ENCODE measurements around the gene PRMT7.

DNA sequence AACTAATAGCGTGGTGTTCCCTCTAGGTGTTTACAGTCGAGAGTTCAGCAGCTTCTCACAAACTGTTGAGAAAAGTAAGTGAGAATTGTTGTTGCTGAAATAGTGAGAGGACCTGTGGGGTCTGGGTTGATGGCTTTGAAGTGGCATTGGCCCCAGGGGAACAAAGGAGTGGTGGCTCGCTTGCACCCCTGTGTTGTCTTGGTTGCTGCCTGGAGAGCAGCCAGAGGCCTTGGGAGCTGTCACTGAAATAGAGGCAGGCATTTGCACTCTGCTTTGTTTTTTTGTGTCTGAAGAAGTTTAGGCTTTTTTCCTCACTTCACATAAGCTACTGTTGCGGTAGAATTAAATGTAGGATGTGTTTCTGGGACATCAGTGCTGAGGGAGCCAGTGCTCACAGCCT, 36.8 kb downstream of the PRMT7 start:
- TF ChIP-seq, protein P1, sequence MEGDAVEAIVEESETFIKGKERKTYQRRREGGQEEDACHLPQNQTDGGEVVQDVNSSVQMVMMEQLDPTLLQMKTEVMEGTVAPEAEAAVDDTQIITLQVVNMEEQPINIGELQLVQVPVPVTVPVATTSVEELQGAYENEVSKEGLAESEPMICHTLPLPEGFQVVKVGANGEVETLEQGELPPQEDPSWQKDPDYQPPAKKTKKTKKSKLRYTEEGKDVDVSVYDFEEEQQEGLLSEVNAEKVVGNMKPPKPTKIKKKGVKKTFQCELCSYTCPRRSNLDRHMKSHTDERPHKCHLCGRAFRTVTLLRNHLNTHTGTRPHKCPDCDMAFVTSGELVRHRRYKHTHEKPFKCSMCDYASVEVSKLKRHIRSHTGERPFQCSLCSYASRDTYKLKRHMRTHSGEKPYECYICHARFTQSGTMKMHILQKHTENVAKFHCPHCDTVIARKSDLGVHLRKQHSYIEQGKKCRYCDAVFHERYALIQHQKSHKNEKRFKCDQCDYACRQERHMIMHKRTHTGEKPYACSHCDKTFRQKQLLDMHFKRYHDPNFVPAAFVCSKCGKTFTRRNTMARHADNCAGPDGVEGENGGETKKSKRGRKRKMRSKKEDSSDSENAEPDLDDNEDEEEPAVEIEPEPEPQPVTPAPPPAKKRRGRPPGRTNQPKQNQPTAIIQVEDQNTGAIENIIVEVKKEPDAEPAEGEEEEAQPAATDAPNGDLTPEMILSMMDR (IDR thresholded peaks at IDR 0.05; ENCODE audit: poor library complexity, severe bottlenecking), result no peak
- no peak for TF ChIP-seq EP300 (conservative IDR thresholded peaks at IDR 0.05; ENCODE audit: poor library complexity, severe bottlenecking)
- TF ChIP-seq MXI1 (conservative IDR thresholded peaks at IDR 0.05; ENCODE audit: poor library complexity, severe bottlenecking), result no peak
- TF ChIP-seq EZH2 (IDR thresholded peaks at IDR 0.05; ENCODE audit: borderline replicate concordance, insufficient read depth, low read length, poor library complexity, severe bottlenecking), result no peak
- TF ChIP-seq POLR2AphosphoS5 (IDR thresholded peaks at IDR 0.05), result no peak
- TF ChIP-seq RAD21 (conservative IDR thresholded peaks at IDR 0.05), result no peak
- no peak for TF ChIP-seq TAF1 (IDR thresholded peaks at IDR 0.05; ENCODE audit: low read depth)
- TF ChIP-seq, protein P2, sequence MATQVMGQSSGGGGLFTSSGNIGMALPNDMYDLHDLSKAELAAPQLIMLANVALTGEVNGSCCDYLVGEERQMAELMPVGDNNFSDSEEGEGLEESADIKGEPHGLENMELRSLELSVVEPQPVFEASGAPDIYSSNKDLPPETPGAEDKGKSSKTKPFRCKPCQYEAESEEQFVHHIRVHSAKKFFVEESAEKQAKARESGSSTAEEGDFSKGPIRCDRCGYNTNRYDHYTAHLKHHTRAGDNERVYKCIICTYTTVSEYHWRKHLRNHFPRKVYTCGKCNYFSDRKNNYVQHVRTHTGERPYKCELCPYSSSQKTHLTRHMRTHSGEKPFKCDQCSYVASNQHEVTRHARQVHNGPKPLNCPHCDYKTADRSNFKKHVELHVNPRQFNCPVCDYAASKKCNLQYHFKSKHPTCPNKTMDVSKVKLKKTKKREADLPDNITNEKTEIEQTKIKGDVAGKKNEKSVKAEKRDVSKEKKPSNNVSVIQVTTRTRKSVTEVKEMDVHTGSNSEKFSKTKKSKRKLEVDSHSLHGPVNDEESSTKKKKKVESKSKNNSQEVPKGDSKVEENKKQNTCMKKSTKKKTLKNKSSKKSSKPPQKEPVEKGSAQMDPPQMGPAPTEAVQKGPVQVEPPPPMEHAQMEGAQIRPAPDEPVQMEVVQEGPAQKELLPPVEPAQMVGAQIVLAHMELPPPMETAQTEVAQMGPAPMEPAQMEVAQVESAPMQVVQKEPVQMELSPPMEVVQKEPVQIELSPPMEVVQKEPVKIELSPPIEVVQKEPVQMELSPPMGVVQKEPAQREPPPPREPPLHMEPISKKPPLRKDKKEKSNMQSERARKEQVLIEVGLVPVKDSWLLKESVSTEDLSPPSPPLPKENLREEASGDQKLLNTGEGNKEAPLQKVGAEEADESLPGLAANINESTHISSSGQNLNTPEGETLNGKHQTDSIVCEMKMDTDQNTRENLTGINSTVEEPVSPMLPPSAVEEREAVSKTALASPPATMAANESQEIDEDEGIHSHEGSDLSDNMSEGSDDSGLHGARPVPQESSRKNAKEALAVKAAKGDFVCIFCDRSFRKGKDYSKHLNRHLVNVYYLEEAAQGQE (IDR thresholded peaks at IDR 0.05; ENCODE audit: borderline replicate concordance), result no peak
- TF ChIP-seq SMC3 (conservative IDR thresholded peaks at IDR 0.05; ENCODE audit: poor library complexity), result no peak
